Lung (tissue), 12 donors: ENCODE results near the gene SLC44A4. TPM values are rescaled to one million over a fixed set of nuclear protein-coding genes. Genes with fewer than 3 reads are reported as not detected.

Experiments used
- ATAC-seq: fragments of 200-7000 bp; cut with Tn5 transposase; one replicate; pipeline ENCODE4 v1.9.1; 2020; ENCODE audit warnings: moderate number of reproducible peaks; ENCODE audit not compliant: insufficient read depth, low FRiP score
- DNase-seq, 3 donors: peaks; one replicate each; pipeline ENCODE4 v3.0.0-alpha.2; 2013 to 2017
- H3K27ac ChIP-seq, 2 donors: one replicate each; pipeline ENCODE4 v1.5.1; 2013; ENCODE audit warnings: mild to moderate bottlenecking in 2 of 2, moderate library complexity in 2 of 2, control low read depth in 1 of 2, inconsistent platforms in 1 of 2, low read depth in 1 of 2, low read length in 1 of 2
- H3K27me3 ChIP-seq, 3 donors: one replicate each; pipeline ENCODE4 v1.5.1; 2013; ENCODE audit warnings: low read length in 2 of 3; ENCODE audit not compliant: control insufficient read depth in 3 of 3, insufficient read depth in 3 of 3
- H3K36me3 ChIP-seq, 4 donors: one replicate each; pipeline ENCODE4 v1.5.1; 2013; ENCODE audit warnings: low read length in 4 of 4, mild to moderate bottlenecking in 1 of 4, moderate library complexity in 1 of 4; ENCODE audit not compliant: control insufficient read depth in 4 of 4, insufficient read depth in 4 of 4
- H3K4me1 ChIP-seq, 5 donors: one replicate each; pipeline ENCODE4 v1.5.1; 2013; ENCODE audit warnings: low read length in 5 of 5, mild to moderate bottlenecking in 2 of 5, moderate library complexity in 1 of 5; ENCODE audit not compliant: control insufficient read depth in 5 of 5, insufficient read depth in 5 of 5
- H3K4me3 ChIP-seq: one replicate; pipeline ENCODE4 v1.5.1; 2013; ENCODE audit warnings: mild to moderate bottlenecking, control low read depth, moderate library complexity
- H3K9ac ChIP-seq, 2 donors: one replicate each; pipeline ENCODE4 v1.5.1; 2013; ENCODE audit warnings: low read length in 2 of 2, control low read depth in 1 of 2; ENCODE audit not compliant: insufficient read depth in 1 of 2
- H3K9me3 ChIP-seq, 4 donors: one replicate each; pipeline ENCODE4 v1.5.1; 2013; ENCODE audit warnings: low read length in 3 of 4, mild to moderate bottlenecking in 1 of 4, moderate library complexity in 1 of 4; ENCODE audit not compliant: control insufficient read depth in 4 of 4, insufficient read depth in 3 of 4
- CTCF ChIP-seq: IDR thresholded peaks from 2 replicates; pipeline ENCODE4 v1.5.1; 2012; ENCODE audit warnings: mild to moderate bottlenecking; ENCODE audit errors: control extremely low read depth, extremely low read depth
- WGBS, 2 donors: extraction: QIAGEN DNeasy Blood & Tissue Kit; methylation state at CpG; one replicate each; pipeline ENCODE4 v1.1.7; 2013; 5-methylcytosine and 5-hydroxymethylcytosine counted together
- polyA plus RNA-seq, 2 donors: library from polyadenylated mRNA; stranded (reverse); fragments of 200-250 nt; gene quantifications; one replicate each; pipeline ENCODE4 v1.2.1, GENCODE V29; 2013
- total RNA-seq, 2 donors: library from RNA; depleted of rRNA in 1 of 2; stranded (reverse); fragments of >200 nt in 1 of 2; gene quantifications; one replicate each; pipeline ENCODE4 v1.2.1, GENCODE V29; 2014 to 2021
- donor health status: control.
- donor health status: control.
- donor health status: Bipolar disorder and iron deficiency.
- donor health status: healthy.
- donor health status: DM: yes; HTN: yes; CAD: no.

SLC44A4 gene
- total and polyA plus RNA-seq, 4 donors = 22.2 to 121 (median 49.7) TPM

DNA sequence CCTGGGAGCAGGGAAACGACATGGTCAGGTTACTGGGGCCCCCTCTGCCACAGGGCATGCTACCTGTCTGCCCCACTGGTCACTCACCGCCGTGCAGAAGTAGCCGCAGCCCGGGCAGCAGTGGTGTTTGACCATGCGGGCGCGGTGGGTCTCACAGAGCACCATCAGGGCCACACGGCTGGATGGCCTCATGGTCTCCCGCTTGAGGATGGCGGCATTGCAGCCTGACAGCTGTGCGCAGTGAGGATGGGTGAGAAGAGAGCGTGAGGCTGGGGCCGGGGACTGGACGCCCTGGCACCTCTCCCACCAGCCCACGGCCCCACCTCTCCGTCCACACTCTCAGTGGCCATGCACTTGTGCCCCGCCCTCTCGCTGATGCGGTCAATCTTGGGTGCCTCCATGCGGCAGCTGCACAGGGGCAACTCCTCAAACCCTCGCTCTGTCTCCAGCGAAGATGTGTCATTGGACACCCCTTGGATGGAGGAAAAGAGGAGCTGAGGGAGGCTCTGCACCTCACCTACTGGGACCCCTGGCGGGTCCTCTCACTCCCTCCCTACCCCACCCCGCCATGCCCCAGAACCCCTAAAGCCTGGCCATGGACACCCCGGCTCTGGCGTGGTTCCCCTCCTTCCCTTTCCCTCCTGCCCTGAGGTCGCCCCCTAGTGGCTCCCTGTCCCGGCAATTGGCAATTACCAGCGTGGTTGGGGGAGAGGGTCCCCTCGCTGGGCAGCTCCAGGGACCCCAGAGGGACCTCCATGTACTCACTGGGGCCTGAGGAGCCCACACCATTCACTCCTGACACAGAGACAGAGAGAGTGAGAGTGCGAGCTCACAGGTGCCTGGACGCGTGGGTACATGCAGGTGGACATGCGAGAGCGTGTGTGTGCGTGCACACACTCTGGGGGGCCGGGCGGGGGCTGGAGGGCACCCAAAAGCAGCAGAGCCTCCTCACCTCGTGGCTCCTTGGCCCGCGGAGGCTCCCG, 9.8 kb upstream of the SLC44A4 start:
- WGBS, 2 donors = 79 to 80% methylated on average over 40 to 43 of the region's 43 CpGs
- no peak overlapping the region for H3K4me3 ChIP-seq
- H3K36me3 ChIP-seq = peaks cover 6 to 58% (median 45%) of the 10 kb centered on the region in 4 donors
- no peaks in the 10 kb centered on the region for H3K4me1 ChIP-seq
- DNase-seq = no peak
- TF ChIP-seq CTCF = peak; percentile 24
- H3K27me3 ChIP-seq = no peaks in the 10 kb centered on the region
- ATAC-seq = no peak
- no peaks in the 10 kb centered on the region for H3K9me3 ChIP-seq
- H3K9ac ChIP-seq = no peak overlapping the region
- no peak overlapping the region for H3K27ac ChIP-seq

DNA sequence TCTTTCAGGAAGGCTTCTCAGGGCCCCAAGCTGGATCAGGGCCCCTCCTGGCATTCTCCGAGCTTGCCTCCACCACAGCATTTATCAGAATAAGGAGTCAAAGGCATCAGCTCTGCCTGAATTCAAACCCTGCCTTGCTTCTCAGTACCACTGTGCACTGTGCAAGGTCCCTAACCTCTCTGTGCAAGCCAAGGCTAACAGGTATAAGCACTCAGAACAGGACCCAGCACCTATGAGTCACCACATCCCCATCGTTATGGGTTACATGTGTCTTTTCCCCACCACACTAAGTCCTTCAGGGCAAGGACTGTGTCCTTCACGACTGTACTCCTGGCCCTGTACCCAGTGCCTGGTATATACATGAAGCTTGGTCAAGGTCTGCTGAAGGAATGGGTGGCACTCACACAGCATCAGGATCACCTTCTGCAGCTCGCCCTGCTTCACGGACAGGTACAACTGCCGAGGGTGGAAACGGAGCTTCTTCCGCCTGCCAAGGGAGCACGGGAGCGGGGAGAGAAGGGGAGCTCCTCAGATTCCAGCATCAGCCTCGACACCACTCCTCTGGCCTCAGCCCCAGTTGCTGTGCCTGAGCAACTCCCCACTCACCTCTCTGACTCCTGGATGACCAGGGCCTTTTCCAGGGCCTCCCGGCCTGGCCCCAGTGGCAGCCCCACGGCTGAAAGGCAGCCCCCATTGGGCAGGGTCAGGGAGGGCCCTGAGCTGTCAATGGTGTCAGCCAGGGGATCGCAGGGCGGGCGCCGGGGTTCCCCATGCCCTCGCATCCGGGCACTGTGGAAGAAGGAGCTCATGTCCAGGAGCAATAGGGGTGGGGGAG, 8.6 kb upstream of the SLC44A4 start:
- no peaks in the 10 kb centered on the region for H3K27me3 ChIP-seq
- no peak overlapping the region for H3K4me3 ChIP-seq
- H3K36me3 ChIP-seq = peaks cover 5 to 64% (median 44%) of the 10 kb centered on the region in 4 donors
- no peaks in the 10 kb centered on the region for H3K4me1 ChIP-seq
- WGBS, 2 donors = 94 to 97% methylated on average over 19 of the region's 19 CpGs
- no peak overlapping the region for H3K27ac ChIP-seq
- no peak for DNase-seq
- H3K9me3 ChIP-seq = no peaks in the 10 kb centered on the region
- H3K9ac ChIP-seq = no peak overlapping the region
- TF ChIP-seq CTCF = no peak
- no peak for ATAC-seq

- 88 to 94% methylated on average over 17 to 18 of the region's 18 CpGs for WGBS, 2 donors
- TF ChIP-seq CTCF = no peak
- Histone ChIP-seq H3K27ac (no peak overlapping the region), H3K36me3 (peaks cover 3 to 66% (median 42%) of the 10 kb centered on the region in 4 donors), H3K9ac (no peak overlapping the region), H3K9me3 (no peaks in the 10 kb centered on the region), H3K27me3 (no peaks in the 10 kb centered on the region), H3K4me1 (no peaks in the 10 kb centered on the region), H3K4me3 (no peak overlapping the region)
- ATAC-seq (no peak), DNase-seq (no peak)
Measured at GRCh38 chr6:31886541-31886991, 7.8 kb upstream of the SLC44A4 start.
